Caco-2 (cell line): ENCODE measurements around the gene MX1. TPM values are rescaled to one million over a fixed set of nuclear protein-coding genes. Genes with fewer than 3 reads are reported as not detected.
A peak's percentile ranks its signal among the peaks of the same experiment; 100 is the strongest.

Source experiments
- BruUV-seq: library from RNA; stranded (reverse); fragments of 400-500 nt; replicated peaks from 2 replicates; lab custom pipeline; 2021; lab: Mats Ljungman, UMichigan
- CTCF ChIA-PET: fragments of 300-600 bp; sonication (Branson Sonifier 250); formaldehyde crosslinking; loops from one replicate; lab custom pipeline; 2022; ENCODE audit warnings: antibody characterized with exemption; lab: Charles Lee
- POLR2A ChIA-PET: fragments of 300-600 bp; sonication (Branson Sonifier 250); formaldehyde crosslinking; loops from one replicate; lab custom pipeline; 2022; ENCODE audit warnings: antibody characterized with exemption; lab: Charles Lee
- DNase-seq, 2 experiments: peaks; one replicate each; pipeline versions ENCODE4 v3.0.0 to v3.0.0-alpha.2; 2020 to 2022
- H3K27me3 ChIP-seq: replicated peaks from 2 replicates; pipeline ENCODE4 v1.6.0; 2011; ENCODE audit warnings: low read length; ENCODE audit not compliant: control insufficient read depth, insufficient read depth
- H3K36me3 ChIP-seq: 2 replicates; pipeline ENCODE4 v1.5.1; 2011; ENCODE audit warnings: low read length; ENCODE audit not compliant: control insufficient read depth, insufficient read depth
- H3K4me1 ChIP-seq: fragments of 250-450 bp; sonication (Bioruptor Pico); 2 replicates; pipeline ENCODE4 v1.5.1; 2020; ENCODE audit warnings: mild to moderate bottlenecking
- H3K4me3 ChIP-seq: 2 replicates; pipeline ENCODE4 v1.5.1; 2011; ENCODE audit warnings: low read depth, mild to moderate bottlenecking, control low read depth, low read length
- H3K9me3 ChIP-seq: fragments of 250-450 bp; sonication (Bioruptor Pico); 2 replicates; pipeline ENCODE4 v1.5.1; 2020; ENCODE audit warnings: mild to moderate bottlenecking, moderate library complexity
- H3K27ac Mint-ChIP-seq: one replicate; pipeline ENCODE4 v1.8.0; 2022; ENCODE audit warnings: mixed read lengths; ENCODE audit not compliant: unreplicated experiment
- H3K27me3 Mint-ChIP-seq: one replicate; pipeline ENCODE4 v1.8.0; 2022; ENCODE audit warnings: mixed read lengths; ENCODE audit not compliant: insufficient read depth, unreplicated experiment
- H3K36me3 Mint-ChIP-seq: one replicate; pipeline ENCODE4 v1.8.0; 2022; ENCODE audit warnings: mild to moderate bottlenecking, mixed read lengths; ENCODE audit not compliant: insufficient read depth, unreplicated experiment
- H3K4me1 Mint-ChIP-seq: one replicate; pipeline ENCODE4 v1.8.0; 2022; ENCODE audit warnings: low read depth, mixed read lengths; ENCODE audit not compliant: unreplicated experiment
- H3K4me3 Mint-ChIP-seq: one replicate; pipeline ENCODE4 v1.8.0; 2022; ENCODE audit warnings: mild to moderate bottlenecking, moderate library complexity, mixed read lengths; ENCODE audit not compliant: unreplicated experiment
- H3K9me3 Mint-ChIP-seq: one replicate; pipeline ENCODE4 v1.8.0; 2022; ENCODE audit warnings: mixed read lengths; ENCODE audit not compliant: unreplicated experiment
- CTCF ChIP-seq, 2 experiments: fragments of 200-600 bp in 1 of 2; IDR thresholded peaks; 1 replicate in 1 of 2; 2 replicates in 1 of 2; pipeline versions ENCODE4 v1.5.1 to v1.8.0; 2011 to 2022; ENCODE audit warnings: antibody characterized with exemption in 1 of 2, control low read depth in 1 of 2, inconsistent platforms in 1 of 2, low read depth in 1 of 2, low read length in 1 of 2, mild to moderate bottlenecking in 1 of 2, moderate library complexity in 1 of 2; ENCODE audit not compliant: insufficient read depth in 1 of 2, severe bottlenecking in 1 of 2, unreplicated experiment in 1 of 2
- intact Hi-C: fragments of 100-400 bp; cut with micrococcal nuclease; formaldehyde crosslinking; loops from one replicate; pipeline ENCODE4 v1.10.0; 2022; ENCODE audit not compliant: unreplicated experiment
- total RNA-seq: library from RNA; stranded (reverse); gene quantifications from 2 replicates; pipeline ENCODE4 v1.2.3, GENCODE V29; 2022

The MX1 gene
- total RNA-seq, 1 experiment from 2014 or later = 18.9 TPM

- Mint-ChIP-seq H3K4me3 (no peak overlapping the region), H3K36me3 (peaks cover 7% of the 10 kb centered on the region), H3K27me3 (no peaks in the 10 kb centered on the region), H3K27ac (no peak overlapping the region), H3K9me3 (no peaks in the 10 kb centered on the region), H3K4me1 (peaks cover 2% of the 10 kb centered on the region)
- CTCF ChIA-PET = no interaction called here
- DNase-seq = no peak
- intact Hi-C loops = no loop called here
- no TSS peak for BruUV-seq
- Histone ChIP-seq H3K4me3 (no peak overlapping the region), H3K4me1 (no peaks in the 10 kb centered on the region), H3K27me3 (no peaks in the 10 kb centered on the region), H3K9me3 (no peaks in the 10 kb centered on the region), H3K36me3 (no peaks in the 10 kb centered on the region)
- no peak for TF ChIP-seq CTCF (IDR thresholded peaks at IDR 0.05; ENCODE audit: insufficient read depth in 1 of 2, low read depth in 1 of 2, low read length in 1 of 2, severe bottlenecking in 1 of 2, unreplicated experiment in 1 of 2)
- POLR2A ChIA-PET = no interaction called here
Measured at GRCh38 chr21:41453761-41454160, 27.7 kb downstream of the MX1 start.

- Mint-ChIP-seq H3K27me3 (no peaks in the 10 kb centered on the region), H3K4me1 (peaks cover 13% of the 10 kb centered on the region), H3K9me3 (no peaks in the 10 kb centered on the region), H3K4me3 (no peak overlapping the region), H3K36me3 (peaks cover 18% of the 10 kb centered on the region), H3K27ac (peak overlapping the region; percentile 26)
- H3K4me3 ChIP-seq = no peak overlapping the region
- H3K4me1 ChIP-seq = no peaks in the 10 kb centered on the region
- DNase-seq = no peak
- POLR2A ChIA-PET = no interaction called here
- intact Hi-C loops = no loop called here
- no TSS peak for BruUV-seq
- CTCF ChIA-PET = interaction anchor here (0.7 to 3.9 kb wide), 2 partner anchors 132 to 175 kb away, joined by 3 to 37 read pairs; no protein-coding TSS in a partner anchor
- H3K27me3 ChIP-seq = no peaks in the 10 kb centered on the region
- no peak for TF ChIP-seq CTCF (IDR thresholded peaks at IDR 0.05; ENCODE audit: insufficient read depth in 1 of 2, low read depth in 1 of 2, low read length in 1 of 2, severe bottlenecking in 1 of 2, unreplicated experiment in 1 of 2)
- no peaks in the 10 kb centered on the region for H3K36me3 ChIP-seq
- H3K9me3 ChIP-seq = peaks cover 3% of the 10 kb centered on the region
Measured at GRCh38 chr21:41458121-41458520, 32.1 kb downstream of the MX1 start.

- Mint-ChIP-seq H3K4me3 (no peak overlapping the region), H3K9me3 (peaks cover 4% of the 10 kb centered on the region), H3K27me3 (no peaks in the 10 kb centered on the region), H3K27ac (peak overlapping the region; percentile 26), H3K36me3 (peaks cover 23% of the 10 kb centered on the region), H3K4me1 (peaks cover 13% of the 10 kb centered on the region)
- peak in 1 of 2 experiments; percentile 24 for DNase-seq
- TF ChIP-seq CTCF (IDR thresholded peaks at IDR 0.05; ENCODE audit: insufficient read depth in 1 of 2, low read depth in 1 of 2, low read length in 1 of 2, severe bottlenecking in 1 of 2, unreplicated experiment in 1 of 2) = no peak
- no TSS peak for BruUV-seq
- Histone ChIP-seq H3K36me3 (no peaks in the 10 kb centered on the region), H3K4me3 (no peak overlapping the region), H3K9me3 (peaks cover 8% of the 10 kb centered on the region), H3K27me3 (no peaks in the 10 kb centered on the region), H3K4me1 (no peaks in the 10 kb centered on the region)
- intact Hi-C loops = no loop called here
- CTCF ChIA-PET = interaction anchor here (3.9 kb wide), 1 partner anchor 175 kb away, joined by 37 read pairs; no protein-coding TSS in a partner anchor
- POLR2A ChIA-PET = no interaction called here
Measured at GRCh38 chr21:41458559-41458958, 32.5 kb downstream of the MX1 start.
